Activated naive CD8-positive, alpha-beta T cell treated with anti-CD3 and anti-CD28 coated beads for 36 hours (primary cell): ENCODE measurements around the gene CDT1. TPM values are rescaled to one million over a fixed set of nuclear protein-coding genes. Genes with fewer than 3 reads are reported as not detected.

Source experiments
- DNase-seq: peaks from one replicate; pipeline ENCODE4 v3.0.0; 2021
- H3K27ac Mint-ChIP-seq: one replicate; pipeline ENCODE4 v1.8.0; 2022; ENCODE audit warnings: mild to moderate bottlenecking, moderate library complexity, mixed read lengths
- H3K27me3 Mint-ChIP-seq: one replicate; pipeline ENCODE4 v1.8.0; 2022; ENCODE audit warnings: mild to moderate bottlenecking, mixed read lengths
- H3K36me3 Mint-ChIP-seq: one replicate; pipeline ENCODE4 v1.8.0; 2021; ENCODE audit warnings: mild to moderate bottlenecking, mixed read lengths
- H3K4me1 Mint-ChIP-seq: one replicate; pipeline ENCODE4 v1.8.0; 2021; ENCODE audit warnings: mixed read lengths
- H3K4me3 Mint-ChIP-seq: one replicate; pipeline ENCODE4 v1.8.0; 2022; ENCODE audit warnings: mild to moderate bottlenecking, moderate library complexity, mixed read lengths
- H3K9me3 Mint-ChIP-seq: one replicate; pipeline ENCODE4 v1.8.0; 2022; ENCODE audit warnings: mixed read lengths
- total RNA-seq, 2 experiments: library from RNA; stranded (reverse); gene quantifications; one replicate each; pipeline ENCODE4 v1.2.3, GENCODE V29; 2021

The CDT1 gene
- total RNA-seq, 2 experiments from 2014 or later = 156 to 158 TPM

GRCh38 chr16:88804552-88805339 is 1.2 kb downstream of the CDT1 start:
- peak overlapping the region; percentile 86 for H3K4me3 Mint-ChIP-seq
- H3K4me1 Mint-ChIP-seq = peaks cover 37% of the 10 kb centered on the region
- DNase-seq = peak; percentile 67
- no peaks in the 10 kb centered on the region for H3K9me3 Mint-ChIP-seq
- no peaks in the 10 kb centered on the region for H3K27me3 Mint-ChIP-seq
- peaks cover 43% of the 10 kb centered on the region for H3K36me3 Mint-ChIP-seq
- H3K27ac Mint-ChIP-seq = peak overlapping the region; percentile 76

DNA sequence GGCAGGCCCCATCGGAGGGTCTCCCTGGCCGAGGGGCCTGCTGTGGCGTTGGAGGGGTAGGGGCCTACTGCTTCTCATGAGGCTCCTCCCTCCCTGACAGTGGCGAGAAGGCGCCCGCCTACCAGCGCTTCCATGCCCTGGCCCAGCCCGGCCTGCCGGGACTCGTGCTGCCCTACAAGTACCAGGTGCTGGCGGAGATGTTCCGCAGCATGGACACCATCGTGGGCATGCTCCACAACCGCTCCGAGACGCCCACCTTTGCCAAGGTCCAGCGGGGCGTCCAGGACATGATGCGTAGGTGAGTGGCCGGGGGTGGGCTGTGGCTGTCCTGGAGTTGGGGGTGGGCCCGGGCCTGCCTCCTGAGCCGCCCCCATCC is 1.7 kb downstream of the CDT1 start:
- Mint-ChIP-seq H3K4me3 (peak overlapping the region; percentile 86), H3K27ac (peak overlapping the region; percentile 76), H3K27me3 (no peaks in the 10 kb centered on the region), H3K36me3 (peaks cover 47% of the 10 kb centered on the region), H3K4me1 (peaks cover 37% of the 10 kb centered on the region), H3K9me3 (no peaks in the 10 kb centered on the region)
- DNase-seq = no peak

GRCh38 chr16:88805887-88806393 is 2.4 kb downstream of the CDT1 start:
- Mint-ChIP-seq H3K4me3 (peak overlapping the region; percentile 37), H3K27me3 (no peaks in the 10 kb centered on the region), H3K9me3 (no peaks in the 10 kb centered on the region), H3K4me1 (peaks cover 33% of the 10 kb centered on the region), H3K36me3 (peaks cover 53% of the 10 kb centered on the region), H3K27ac (no peak overlapping the region)
- no peak for DNase-seq

DNA sequence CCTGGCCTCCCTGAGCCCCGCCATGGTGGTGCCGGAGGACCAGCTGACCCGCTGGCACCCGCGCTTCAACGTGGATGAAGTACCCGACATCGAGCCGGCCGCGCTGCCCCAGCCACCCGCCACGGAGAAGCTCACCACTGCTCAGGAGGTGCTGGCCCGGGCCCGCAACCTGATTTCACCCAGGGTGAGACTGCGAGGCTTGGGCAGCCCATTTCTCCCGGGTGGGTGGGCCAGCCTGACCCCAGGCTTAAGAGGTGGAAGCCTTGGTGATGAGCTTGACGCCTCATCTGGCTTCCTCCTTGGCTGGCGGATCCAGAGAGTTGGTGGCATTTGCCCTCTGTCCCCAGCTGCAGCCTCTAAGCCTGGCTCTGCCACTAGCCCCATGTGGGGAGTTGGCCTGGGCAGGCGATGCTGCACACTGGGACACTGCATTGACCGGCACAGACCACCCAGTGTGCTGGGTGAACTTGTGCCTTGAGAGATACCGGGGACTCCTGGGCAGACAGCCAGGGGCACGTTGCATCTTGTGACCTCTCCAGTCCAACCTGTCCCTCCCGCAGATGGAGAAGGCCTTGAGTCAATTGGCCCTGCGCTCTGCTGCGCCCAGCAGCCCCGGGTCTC is 3.0 kb downstream of the CDT1 start:
- Mint-ChIP-seq H3K4me3 (peak overlapping the region; percentile 29), H3K27me3 (no peaks in the 10 kb centered on the region), H3K9me3 (no peaks in the 10 kb centered on the region), H3K36me3 (peaks cover 51% of the 10 kb centered on the region), H3K27ac (peak overlapping the region; percentile 48), H3K4me1 (peaks cover 29% of the 10 kb centered on the region)
- DNase-seq = no peak

DNA sequence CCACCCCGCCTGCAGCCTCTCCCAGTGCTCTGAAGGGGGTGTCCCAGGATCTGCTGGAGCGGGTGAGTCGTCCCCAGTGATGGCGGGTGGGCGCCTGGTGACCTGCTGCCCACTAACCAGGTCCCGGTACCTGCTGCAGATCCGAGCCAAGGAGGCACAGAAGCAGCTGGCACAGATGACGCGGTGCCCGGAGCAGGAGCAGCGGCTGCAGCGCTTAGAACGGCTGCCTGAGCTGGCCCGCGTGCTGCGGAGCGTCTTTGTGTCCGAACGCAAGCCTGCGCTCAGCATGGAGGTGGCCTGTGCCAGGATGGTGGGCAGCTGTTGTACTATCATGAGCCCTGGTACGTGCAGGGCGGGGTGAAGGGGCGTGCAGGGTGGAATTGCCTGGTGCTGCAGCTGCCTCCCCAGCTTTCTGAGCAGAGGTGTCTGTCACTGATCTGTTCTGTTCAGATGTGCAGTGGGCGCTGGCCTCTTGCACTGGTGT is 3.6 kb downstream of the CDT1 start:
- Mint-ChIP-seq H3K27ac (peak overlapping the region; percentile 48), H3K36me3 (peaks cover 47% of the 10 kb centered on the region), H3K4me1 (peaks cover 26% of the 10 kb centered on the region), H3K9me3 (no peaks in the 10 kb centered on the region), H3K27me3 (no peaks in the 10 kb centered on the region), H3K4me3 (peak overlapping the region; percentile 29)
- no peak for DNase-seq

DNA sequence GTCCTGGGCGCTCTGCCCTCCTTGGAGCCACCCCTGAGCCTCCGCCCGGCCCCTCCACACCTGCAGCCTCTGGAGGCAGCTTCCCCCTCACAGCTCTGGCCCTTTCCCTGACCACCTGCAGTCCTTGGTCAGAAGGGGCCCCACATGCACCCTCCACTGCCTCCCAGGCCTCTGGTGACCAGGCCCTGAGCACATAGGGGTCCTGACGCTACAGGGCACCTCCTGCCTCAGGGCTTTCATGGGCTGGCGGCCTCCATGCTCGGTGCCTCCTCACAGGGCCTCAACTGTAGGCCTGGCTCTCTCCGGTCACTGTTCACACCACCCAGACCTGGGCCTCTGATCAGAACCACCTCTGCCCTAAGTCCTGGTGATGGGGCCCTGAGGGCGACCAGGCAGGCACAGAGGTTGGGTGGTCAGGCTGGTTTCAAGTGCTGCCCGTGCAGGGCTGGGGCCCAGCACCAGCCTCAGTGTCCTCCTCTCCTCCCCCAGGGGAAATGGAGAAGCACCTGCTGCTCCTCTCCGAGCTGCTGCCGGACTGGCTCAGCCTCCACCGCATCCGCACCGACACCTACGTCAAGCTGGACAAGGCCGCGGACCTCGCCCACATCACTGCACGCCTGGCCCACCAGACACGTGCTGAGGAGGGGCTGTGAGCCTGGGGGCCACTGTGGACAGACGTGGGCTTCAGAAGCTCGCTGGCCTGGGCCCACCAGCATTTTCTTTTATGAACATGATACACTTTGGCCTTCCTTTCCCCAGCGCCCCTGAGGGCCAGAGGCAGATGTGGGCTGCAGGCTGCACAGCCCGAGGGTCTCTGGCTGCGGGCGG is 4.3 kb downstream of the CDT1 start:
- Mint-ChIP-seq H3K36me3 (peaks cover 47% of the 10 kb centered on the region), H3K27me3 (no peaks in the 10 kb centered on the region), H3K27ac (peak overlapping the region; percentile 83), H3K9me3 (no peaks in the 10 kb centered on the region), H3K4me1 (peaks cover 29% of the 10 kb centered on the region), H3K4me3 (peak overlapping the region; percentile 94)
- no peak for DNase-seq

- Mint-ChIP-seq H3K36me3 (peaks cover 46% of the 10 kb centered on the region), H3K4me1 (peaks cover 29% of the 10 kb centered on the region), H3K27ac (peak overlapping the region; percentile 96), H3K27me3 (no peaks in the 10 kb centered on the region), H3K4me3 (peak overlapping the region; percentile 94), H3K9me3 (no peaks in the 10 kb centered on the region)
- DNase-seq = no peak
Measured at GRCh38 chr16:88809068-88809675, 5.6 kb downstream of the CDT1 start.

- Mint-ChIP-seq H3K4me1 (peaks cover 29% of the 10 kb centered on the region), H3K4me3 (peak overlapping the region; percentile 94), H3K36me3 (peaks cover 41% of the 10 kb centered on the region), H3K27ac (peak overlapping the region; percentile 96), H3K27me3 (no peaks in the 10 kb centered on the region), H3K9me3 (no peaks in the 10 kb centered on the region)
- no peak for DNase-seq
Measured at GRCh38 chr16:88809676-88810165, 6.1 kb downstream of the CDT1 start.

- Mint-ChIP-seq H3K27ac (peak overlapping the region; percentile 96), H3K27me3 (no peaks in the 10 kb centered on the region), H3K9me3 (no peaks in the 10 kb centered on the region), H3K4me3 (peak overlapping the region; percentile 94), H3K36me3 (peaks cover 37% of the 10 kb centered on the region), H3K4me1 (peaks cover 29% of the 10 kb centered on the region)
- peak; percentile 60 for DNase-seq
Measured at GRCh38 chr16:88810166-88810911, 6.8 kb downstream of the CDT1 start.

GRCh38 chr16:88810912-88811768 is 7.6 kb downstream of the CDT1 start:
- no peaks in the 10 kb centered on the region for H3K27me3 Mint-ChIP-seq
- H3K27ac Mint-ChIP-seq = peak overlapping the region; percentile 96
- peaks cover 37% of the 10 kb centered on the region for H3K36me3 Mint-ChIP-seq
- peak; percentile 82 for DNase-seq
- peaks cover 29% of the 10 kb centered on the region for H3K4me1 Mint-ChIP-seq
- peak overlapping the region; percentile 94 for H3K4me3 Mint-ChIP-seq
- no peaks in the 10 kb centered on the region for H3K9me3 Mint-ChIP-seq

DNA sequence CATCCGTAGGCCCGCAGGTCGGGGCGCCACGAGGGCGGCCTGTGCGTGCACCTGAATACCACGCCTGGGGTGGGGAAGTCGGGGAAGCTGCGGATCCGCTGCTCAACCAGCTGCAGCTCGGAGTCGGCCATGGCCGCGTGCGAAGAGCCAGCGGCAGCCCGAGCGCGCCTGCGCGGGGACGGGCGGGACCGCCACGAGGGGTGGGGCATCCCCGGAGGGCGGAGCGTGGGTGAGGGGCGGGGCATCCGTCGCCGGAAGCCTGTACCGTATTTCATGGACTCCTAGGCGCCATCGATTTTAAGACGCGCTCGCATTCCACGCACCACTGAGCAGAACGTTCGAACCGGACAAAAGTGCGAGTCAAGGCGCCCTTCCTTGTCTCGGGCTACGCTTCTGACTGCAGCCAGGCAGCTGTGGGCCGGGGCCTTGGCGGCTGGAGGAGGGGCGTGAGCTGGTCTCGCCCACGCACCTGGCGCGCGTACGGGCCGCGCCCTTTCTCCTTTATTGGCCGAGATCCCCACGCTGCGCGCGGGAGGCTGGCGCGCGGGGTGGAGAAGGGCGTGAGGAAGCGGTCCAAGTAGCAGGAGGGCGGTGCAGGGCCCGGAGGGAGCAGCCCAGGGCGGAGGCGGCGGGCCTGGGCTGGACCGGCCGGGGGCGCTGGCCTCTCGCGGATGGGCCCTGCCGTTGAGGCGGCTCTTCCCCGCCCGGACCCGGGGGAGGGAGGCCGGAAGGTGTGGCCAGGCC is 8.4 kb downstream of the CDT1 start, which contains the start of gene APRT:
TSS of gene APRT (minus strand) at position 160 of the 744 bp plus-strand sequence. CDS start at position 131, 29 bp downstream.
- no peaks in the 10 kb centered on the region for H3K27me3 Mint-ChIP-seq
- H3K36me3 Mint-ChIP-seq = peaks cover 33% of the 10 kb centered on the region
- no peaks in the 10 kb centered on the region for H3K9me3 Mint-ChIP-seq
- H3K4me3 Mint-ChIP-seq = peak within 1 kb of the TSS; percentile 94
- H3K27ac Mint-ChIP-seq = peak within 1 kb of the TSS; percentile 97
- peak; percentile 98 for DNase-seq
- H3K4me1 Mint-ChIP-seq = peaks cover 29% of the 10 kb centered on the region

DNA sequence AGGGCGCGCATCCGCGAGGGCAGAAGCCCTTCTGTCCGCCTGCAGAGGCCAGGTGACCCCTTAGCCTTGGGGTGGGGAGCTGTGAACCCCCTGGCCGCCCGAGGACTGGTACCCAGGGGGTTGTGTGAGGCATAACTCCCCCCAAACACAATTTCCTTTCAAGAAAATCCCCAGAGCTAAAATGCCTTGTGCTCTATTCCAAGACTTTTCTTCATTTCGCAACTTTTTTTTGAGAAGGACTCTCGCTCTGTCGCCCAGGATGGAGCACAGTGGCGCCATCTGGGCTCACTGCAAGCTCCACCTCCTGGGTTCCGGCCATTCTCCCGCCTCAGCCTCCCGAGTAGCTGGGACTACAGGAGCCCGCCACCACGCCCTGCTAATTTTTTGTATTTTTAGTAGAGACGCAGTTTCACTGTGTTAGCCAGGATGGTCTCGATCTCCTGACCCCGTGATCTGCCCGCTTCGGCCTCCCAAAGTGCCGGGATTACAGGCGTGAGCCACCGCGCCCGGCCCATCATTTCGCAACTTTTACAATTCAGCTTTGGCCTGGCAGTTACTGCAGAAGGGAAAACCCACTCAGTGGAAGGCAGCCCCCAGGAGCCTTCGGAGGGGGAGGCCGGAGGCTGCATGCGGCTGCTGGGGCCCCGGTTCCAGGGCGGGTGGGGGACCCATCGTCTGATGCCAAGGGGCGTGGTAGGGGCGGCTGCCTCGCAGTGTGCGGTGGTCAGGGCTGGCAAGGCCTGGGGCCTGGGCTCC is 9.1 kb downstream of the CDT1 start:
- no peak for DNase-seq

More for the DNA sequence above, 9.1 kb downstream of the CDT1 start:
- Mint-ChIP-seq H3K36me3 (peaks cover 27% of the 10 kb centered on the region), H3K4me3 (peak overlapping the region; percentile 84), H3K27ac (peak overlapping the region; percentile 94), H3K4me1 (peaks cover 26% of the 10 kb centered on the region), H3K9me3 (no peaks in the 10 kb centered on the region), H3K27me3 (no peaks in the 10 kb centered on the region)
